GM19455 (cell line): ENCODE data around the gene ALDH3A2.
"Not testable (repeated sequence)": the region's sequence is repeated elsewhere in the genome, so short reads cannot be mapped to it uniquely, and the experiment has no call there.

ENCODE experiments used
- ATAC-seq: cut with Tn5 transposase; IDR thresholded peaks from one replicate; pipeline ENCODE4 v1.9.1; 2021; ENCODE audit not compliant: unreplicated experiment

Gene ALDH3A2

GRCh38 chr17:19677736-19678379, 29.3 kb downstream of the ALDH3A2 start:
- ATAC-seq: no peak

- no peak for ATAC-seq
These were observed 30.3 kb downstream of the ALDH3A2 start for GRCh38 chr17:19678581-19679453.

GRCh38 chr17:19683117-19683516, 34.6 kb downstream of the ALDH3A2 start:
- no peak for ATAC-seq

- ATAC-seq: not testable (repeated sequence)
These were observed 36.5 kb downstream of the ALDH3A2 start for GRCh38 chr17:19684909-19685580.

- no peak for ATAC-seq
These were observed 38.0 kb downstream of the ALDH3A2 start for GRCh38 chr17:19686400-19687090.

- ATAC-seq: no peak
These were observed 53.7 kb downstream of the ALDH3A2 start for GRCh38 chr17:19702217-19702641.

GRCh38 chr17:19703106-19703827, 54.7 kb downstream of the ALDH3A2 start:
- no peak for ATAC-seq

GRCh38 chr17:19703828-19704613, 55.5 kb downstream of the ALDH3A2 start:
- no peak for ATAC-seq

GRCh38 chr17:19705201-19705600, 56.6 kb downstream of the ALDH3A2 start:
- no peak for ATAC-seq

- no peak for ATAC-seq
These were observed 57.5 kb downstream of the ALDH3A2 start for GRCh38 chr17:19705771-19706770.

GRCh38 chr17:19706791-19707727, 58.5 kb downstream of the ALDH3A2 start:
- no peak for ATAC-seq

GRCh38 chr17:19707728-19708221, 59.2 kb downstream of the ALDH3A2 start:
- no peak for ATAC-seq

GRCh38 chr17:19708431-19709175, 60.1 kb downstream of the ALDH3A2 start:
- ATAC-seq: no peak

- no peak for ATAC-seq
These were observed 61.3 kb downstream of the ALDH3A2 start for GRCh38 chr17:19709841-19710240.

- no peak for ATAC-seq
These were observed 64.0 kb downstream of the ALDH3A2 start for GRCh38 chr17:19712436-19713004.

GRCh38 chr17:19713462-19713861, 64.9 kb downstream of the ALDH3A2 start:
- no peak for ATAC-seq
